GM19239 (cell line): ENCODE results near the gene TRUB2.
"Not testable (repeated sequence)": the region's sequence is repeated elsewhere in the genome, so short reads cannot be mapped to it uniquely, and the experiment has no call there.

Experiments
- DNase-seq: peaks from one replicate; pipeline ENCODE4 v3.0.0; 2011; ENCODE audit warnings: low spot score; ENCODE audit not compliant: insufficient read length
- FAIRE-seq: peaks from 2 replicates; lab custom pipeline; 2011; peaks lifted over from hg19 to GRCh38; lab: Jason Lieb, UNC

Gene TRUB2

GRCh38 chr9:128309551-128309950 lies 12.7 kb downstream of the TRUB2 start:
- DNase-seq, result no peak
- FAIRE-seq, result no peak

DNA sequence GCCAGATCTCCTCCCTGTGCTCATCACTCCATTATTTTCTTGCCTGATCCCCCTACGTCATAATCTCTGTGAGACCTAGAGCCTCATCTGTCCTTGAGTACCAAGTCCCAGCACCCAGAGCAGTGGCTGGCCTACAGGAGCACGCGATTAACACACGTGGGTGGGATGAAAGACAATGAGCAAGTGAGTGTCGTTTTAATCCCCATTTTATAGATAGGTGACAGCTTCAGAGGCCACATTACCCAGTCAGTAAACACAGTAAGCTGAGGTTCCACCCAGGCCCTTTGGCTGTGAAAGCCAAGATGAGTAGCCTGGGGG lies 17.3 kb downstream of the TRUB2 start:
- DNase-seq, result no peak

DNA sequence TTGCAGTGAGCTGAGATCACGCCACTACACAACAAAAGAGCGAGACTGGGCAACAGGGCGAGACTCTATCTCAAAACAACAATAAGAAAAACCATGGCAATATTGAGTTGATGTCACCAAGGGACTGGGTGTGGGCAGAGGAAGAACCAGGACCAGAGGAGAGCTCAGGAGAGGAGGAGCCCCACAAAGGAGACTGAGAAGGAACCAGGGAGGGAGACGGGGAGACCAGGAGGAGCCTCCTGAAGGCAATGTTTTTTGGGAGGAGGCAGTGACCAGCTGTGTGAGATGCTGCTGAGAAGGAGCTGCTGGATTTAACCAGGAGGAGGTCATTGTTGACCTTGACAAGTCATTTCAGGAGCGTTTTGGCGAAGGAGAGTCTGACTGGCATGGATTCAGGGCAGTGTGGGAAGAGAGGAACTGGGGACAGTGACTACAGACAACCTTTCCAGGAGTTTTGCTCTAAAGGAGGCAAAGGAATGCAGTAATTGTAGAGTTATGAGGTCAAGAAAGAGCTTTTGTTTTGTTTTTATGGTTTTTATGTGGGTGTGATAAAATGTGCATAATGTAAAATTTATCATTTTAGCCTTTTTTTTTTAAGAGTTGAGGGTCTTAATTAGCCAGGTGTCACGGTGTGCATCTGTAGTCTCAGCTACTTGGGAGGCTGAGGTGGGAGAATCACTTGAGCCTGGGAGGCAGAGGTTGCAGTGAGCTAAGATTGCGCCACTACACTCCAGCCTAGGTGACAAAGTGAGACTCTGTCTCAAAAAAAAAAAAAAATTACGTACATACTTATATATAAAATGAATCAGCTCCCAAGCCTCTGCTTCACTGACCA lies 17.9 kb downstream of the TRUB2 start:
- FAIRE-seq, result no peak

More for the DNA sequence above, 17.3 kb downstream of the TRUB2 start:
- no peak for FAIRE-seq

DNA sequence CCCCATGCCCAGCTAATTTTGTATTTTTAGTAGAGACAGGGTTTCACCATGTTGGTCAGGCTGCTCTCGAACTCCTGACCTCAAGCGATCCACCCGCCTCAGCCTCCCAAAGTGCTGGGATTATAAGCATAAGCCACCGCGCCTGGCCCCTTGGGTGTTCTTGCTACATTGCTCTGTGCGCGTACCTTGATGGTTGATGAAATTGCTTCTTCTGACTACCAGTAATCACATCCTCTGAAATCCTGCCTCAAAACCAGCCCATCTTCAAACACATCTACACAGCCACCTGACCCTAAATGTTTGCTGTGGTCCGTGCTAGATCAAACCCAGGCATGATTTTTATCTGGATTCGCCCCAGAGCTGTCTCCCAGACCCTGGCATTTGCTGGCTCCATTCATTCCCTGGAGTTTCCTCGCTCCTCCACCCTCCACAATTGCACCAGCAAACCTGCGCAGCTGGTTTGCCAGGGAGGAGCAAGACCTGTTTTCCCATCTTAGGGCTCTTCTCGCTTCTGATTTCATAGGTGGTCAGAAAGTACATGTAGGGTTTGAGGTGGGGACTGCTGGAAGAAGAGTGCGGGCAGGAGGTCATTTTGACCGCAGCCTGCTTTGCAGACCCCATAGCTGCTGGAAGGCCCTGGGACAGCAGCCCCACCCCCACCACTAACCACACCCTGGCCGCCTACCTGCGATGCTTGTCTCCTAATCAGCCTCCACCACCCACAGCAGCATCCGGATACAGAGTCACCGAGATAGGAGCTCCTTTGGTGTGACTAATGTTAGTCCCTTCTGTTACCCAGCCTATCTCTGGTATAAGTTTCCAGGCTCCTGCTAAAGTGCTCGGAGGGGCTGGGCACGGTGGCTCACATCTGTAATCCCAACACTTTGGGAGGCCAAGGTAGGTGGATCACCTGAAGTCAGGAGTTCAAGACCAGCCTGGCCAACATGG lies 23.4 kb downstream of the TRUB2 start:
- FAIRE-seq, result no peak
- no peak for DNase-seq

More for the DNA sequence above, 17.9 kb downstream of the TRUB2 start:
- DNase-seq, result no peak

DNA sequence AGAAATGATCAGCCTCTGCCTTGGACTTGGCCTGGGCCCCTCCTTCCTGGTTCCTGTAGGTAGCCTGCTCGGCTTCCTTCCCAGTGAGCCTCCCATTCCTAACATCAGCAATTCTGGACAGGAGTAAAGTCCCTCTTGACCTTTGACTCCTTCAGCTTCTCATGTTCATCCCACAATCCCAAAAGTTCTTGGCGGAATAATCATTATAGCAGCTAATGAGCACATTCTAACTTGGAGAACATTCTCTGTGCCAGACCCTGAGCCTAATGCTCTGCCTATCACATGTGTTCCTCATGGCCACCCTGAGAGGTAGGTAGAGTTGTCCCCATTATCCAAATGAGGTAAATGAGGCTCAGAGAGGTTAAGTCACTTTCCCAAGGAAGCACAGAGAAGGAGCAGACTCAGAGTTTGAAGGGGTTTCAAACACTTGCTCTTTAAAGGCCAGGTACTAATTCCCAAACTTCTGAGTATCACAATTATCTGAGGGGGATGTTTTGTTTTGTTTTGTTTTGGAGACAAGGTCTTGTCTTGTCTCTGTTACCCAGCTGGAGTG lies 24.9 kb downstream of the TRUB2 start:
- FAIRE-seq, result no peak

GRCh38 chr9:128296340-128297220 lies 25.7 kb downstream of the TRUB2 start:
- FAIRE-seq (no peak), DNase-seq (no peak)

More for the DNA sequence above, 24.9 kb downstream of the TRUB2 start:
- DNase-seq, result no peak

DNA sequence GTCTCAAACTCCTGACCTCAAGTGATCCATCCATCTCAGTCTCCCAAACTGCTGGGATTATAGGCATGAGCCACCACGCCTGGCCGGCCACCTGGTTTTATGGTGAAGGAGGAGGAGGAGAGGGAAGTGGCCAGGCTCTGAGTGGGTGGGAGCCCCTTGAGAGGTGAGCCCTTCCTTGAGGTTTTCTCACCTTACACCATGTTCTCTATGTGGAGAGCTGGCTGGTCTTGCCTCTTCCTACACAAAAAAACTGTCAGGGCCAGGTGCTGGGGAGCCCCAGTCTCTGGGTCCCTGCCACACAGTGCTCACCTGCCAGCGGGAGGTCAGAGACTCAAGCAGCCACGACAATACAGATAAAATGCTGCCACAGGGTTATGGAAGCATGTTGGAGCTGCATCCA lies 28.1 kb downstream of the TRUB2 start:
- no peak for FAIRE-seq

DNA sequence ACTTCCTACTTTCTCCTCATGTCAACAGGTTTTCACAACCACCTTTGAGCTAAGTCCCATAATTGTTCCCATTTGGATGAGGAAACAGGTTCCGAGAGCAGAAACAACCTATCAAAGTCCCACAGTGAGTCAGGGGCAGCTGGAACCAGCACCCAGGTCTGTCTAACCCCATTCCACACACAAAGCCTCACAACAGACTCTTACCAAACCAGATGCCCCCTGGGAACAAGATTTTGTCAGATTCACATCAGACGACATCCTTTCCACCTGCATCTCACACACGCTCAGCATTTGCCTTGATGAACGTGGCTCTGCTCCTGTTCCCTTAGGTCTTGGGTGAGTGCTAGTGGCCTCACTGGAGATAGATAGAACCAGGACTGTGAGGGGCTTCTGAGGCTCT lies 29.2 kb downstream of the TRUB2 start:
- no peak for DNase-seq
- no peak for FAIRE-seq

More for the DNA sequence above, 28.1 kb downstream of the TRUB2 start:
- no peak for DNase-seq

DNA sequence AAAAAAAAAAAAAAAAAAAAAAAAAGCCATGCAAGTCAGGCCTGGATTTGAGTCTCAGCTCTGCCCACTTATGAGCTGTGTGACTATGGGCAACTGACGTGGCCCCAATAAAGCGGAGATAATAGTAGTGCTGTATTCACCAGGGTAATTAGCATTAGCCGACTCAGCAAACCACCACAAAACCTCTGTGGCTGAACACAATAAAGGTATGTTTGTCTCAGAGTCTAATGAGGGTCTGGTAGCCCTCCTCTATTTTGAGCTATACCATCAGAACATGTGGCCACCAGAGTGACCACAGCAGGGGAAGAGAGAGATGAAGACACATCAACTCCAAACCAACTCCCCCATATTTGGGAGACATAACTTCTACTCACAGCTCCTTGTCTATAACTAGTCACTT lies 30.2 kb downstream of the TRUB2 start:
- FAIRE-seq (no peak), DNase-seq (no peak)

DNA sequence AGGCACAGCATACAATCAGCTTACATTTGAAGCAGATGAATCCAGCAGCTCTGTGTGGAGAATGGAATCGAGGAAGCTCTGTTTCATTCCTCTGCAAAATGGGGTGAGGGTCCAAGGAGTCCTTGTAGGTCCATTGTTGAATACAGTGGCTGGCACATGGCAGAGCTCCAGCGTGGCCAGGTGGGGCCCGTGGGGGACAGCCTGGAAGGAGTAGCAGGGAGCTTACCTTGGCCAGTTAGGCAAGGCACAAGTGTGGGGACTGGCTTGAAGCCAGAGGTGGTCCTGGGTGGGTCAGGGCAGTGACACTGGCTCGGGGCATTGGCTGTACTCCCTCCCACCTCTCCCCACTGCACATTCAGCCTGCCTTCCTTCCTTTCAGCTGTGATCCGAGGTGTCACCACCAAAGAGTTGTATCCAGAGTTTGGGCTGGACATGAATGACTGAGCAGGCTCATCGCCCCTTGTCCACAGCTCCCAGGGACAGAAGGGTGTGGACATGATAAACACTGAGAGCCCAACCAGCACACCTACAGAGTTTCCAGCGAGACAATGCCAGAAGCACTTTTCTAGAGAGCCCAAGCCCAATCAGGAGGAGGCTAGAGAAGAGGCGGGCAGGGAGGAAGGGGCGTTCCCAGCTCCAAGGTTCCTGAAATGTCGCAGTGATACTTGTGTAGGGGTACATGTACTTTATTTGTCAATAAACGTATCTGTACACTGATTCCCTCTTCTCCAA lies 33.8 kb downstream of the TRUB2 start:
- no peak for FAIRE-seq
- DNase-seq, result no peak

DNA sequence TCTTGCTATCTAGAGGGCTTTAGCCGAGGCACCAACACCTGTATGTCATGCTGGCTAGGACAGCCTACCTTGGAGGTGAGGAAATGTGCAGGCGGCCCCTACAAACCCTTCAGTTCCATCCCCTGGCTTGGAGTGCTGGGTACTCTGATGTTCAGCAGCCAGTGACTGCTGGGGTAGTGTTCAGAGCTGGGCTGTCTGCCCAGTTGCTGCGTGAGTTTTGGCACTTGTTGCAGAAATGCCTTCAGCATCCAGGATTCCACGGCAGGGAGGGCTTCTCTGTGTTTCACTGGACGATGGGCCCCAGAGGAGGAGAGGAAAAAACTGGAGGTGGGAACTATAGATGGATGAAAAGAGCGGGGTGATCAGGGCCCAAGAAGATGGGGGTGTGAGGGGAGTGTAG lies 35.8 kb downstream of the TRUB2 start:
- DNase-seq, result no peak

DNA sequence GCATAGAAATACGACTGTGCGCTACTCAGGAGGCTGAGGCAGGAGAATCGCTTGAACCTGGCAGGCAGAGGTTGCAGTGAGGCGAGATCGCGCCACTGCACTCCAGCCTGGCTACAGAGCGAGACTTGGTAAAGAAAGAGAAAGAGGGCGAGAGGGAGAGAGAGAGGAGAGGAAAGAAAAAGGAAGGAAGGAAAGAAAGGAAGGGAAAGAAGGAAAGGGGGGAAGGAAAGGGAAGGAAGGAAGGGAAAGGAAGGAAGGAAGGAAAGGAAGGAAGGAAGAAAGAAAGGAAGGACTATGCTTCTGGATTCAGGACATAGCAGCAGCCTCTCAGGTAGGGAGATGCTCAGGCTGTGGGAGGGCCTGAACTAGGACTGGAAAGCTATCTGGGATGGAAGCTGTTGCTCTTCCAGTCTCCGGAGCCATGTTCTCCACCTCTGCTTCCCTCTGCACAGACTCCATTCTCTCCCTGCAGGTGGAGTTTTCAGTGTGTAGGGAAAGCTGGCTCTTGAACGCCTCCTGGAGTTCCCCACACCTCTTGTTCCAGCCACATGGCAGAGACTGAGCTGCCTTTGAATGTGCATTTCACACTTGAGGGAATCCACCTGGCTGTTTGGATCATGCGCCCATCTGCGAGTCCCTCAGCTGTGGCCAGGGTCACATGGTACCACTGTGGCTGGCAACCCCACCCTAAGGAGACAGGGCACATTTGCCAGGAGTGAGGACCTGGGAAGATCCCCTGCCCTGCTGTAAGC lies 37.0 kb downstream of the TRUB2 start:
- DNase-seq (no peak), FAIRE-seq (no peak)

More for the DNA sequence above, 35.8 kb downstream of the TRUB2 start:
- FAIRE-seq, result no peak

GRCh38 chr9:128282500-128282899 lies 39.7 kb downstream of the TRUB2 start:
- DNase-seq, result no peak
- FAIRE-seq, result no peak

GRCh38 chr9:128280084-128280622 lies 42.1 kb downstream of the TRUB2 start:
- DNase-seq (no peak), FAIRE-seq (no peak)

GRCh38 chr9:128279088-128280073 lies 42.9 kb downstream of the TRUB2 start:
- DNase-seq, FAIRE-seq: not testable (repeated sequence)

GRCh38 chr9:128276574-128277270 lies 45.5 kb downstream of the TRUB2 start:
- DNase-seq (no peak), FAIRE-seq (no peak)
